ENCODE results near the gene NUDT4B. TPM values are rescaled to one million over a fixed set of nuclear protein-coding genes. Genes with fewer than 3 reads are reported as not detected.
"Not testable (repeated sequence)": the region's sequence is repeated elsewhere in the genome, so short reads cannot be mapped to it uniquely, and the experiment has no call there.

The NUDT4B gene
- total and polyA plus RNA-seq, 5 donors from 2014 or later: 2.5 to 9.1 (median 4.6) TPM; not detected in 1

GRCh38 chr1:148712353-148712752 lies 36.2 kb upstream of the NUDT4B start:
- not testable (repeated sequence) for H3K4me3 Mint-ChIP-seq
- ATAC-seq (ENCODE audit: low read depth in 2 of 2): peak in 1 of 2 donors; percentile 33

GRCh38 chr1:148715518-148715917 lies 33.1 kb upstream of the NUDT4B start:
- H3K27ac ChIP-seq (ENCODE audit: insufficient read depth, low read length, poor library complexity, severe bottlenecking); H3K4me3 Mint-ChIP-seq; DNase-seq; ATAC-seq (ENCODE audit: low read depth in 2 of 2); H3K27me3 ChIP-seq (ENCODE audit: control insufficient read depth, insufficient read depth, low read length); H3K36me3 Mint-ChIP-seq; H3K9me3 ChIP-seq (ENCODE audit: control insufficient read depth in 2 of 2, low read length in 2 of 2); H3K9me3 Mint-ChIP-seq; H3K4me1 ChIP-seq (ENCODE audit: control insufficient read depth, insufficient read depth, low read length, poor library complexity, severe bottlenecking); H3K27ac Mint-ChIP-seq; H3K27me3 Mint-ChIP-seq; H3K4me1 Mint-ChIP-seq; H3K36me3 ChIP-seq (ENCODE audit: control insufficient read depth, insufficient read depth, low read length); H3K4me3 ChIP-seq (ENCODE audit: low read depth, low read length): not testable (repeated sequence)

More at GRCh38 chr1:148712353-148712752, 36.2 kb upstream of the NUDT4B start:
- not testable (repeated sequence) for H3K4me1 ChIP-seq (ENCODE audit: control insufficient read depth, insufficient read depth, low read length, poor library complexity, severe bottlenecking); H3K4me3 ChIP-seq (ENCODE audit: low read depth, low read length); H3K36me3 Mint-ChIP-seq; H3K27ac Mint-ChIP-seq; H3K9me3 ChIP-seq (ENCODE audit: control insufficient read depth in 2 of 2, low read length in 2 of 2); H3K4me1 Mint-ChIP-seq; H3K27me3 Mint-ChIP-seq; H3K36me3 ChIP-seq (ENCODE audit: control insufficient read depth, insufficient read depth, low read length); H3K27ac ChIP-seq (ENCODE audit: insufficient read depth, low read length, poor library complexity, severe bottlenecking); H3K27me3 ChIP-seq (ENCODE audit: control insufficient read depth, insufficient read depth, low read length); DNase-seq; H3K9me3 Mint-ChIP-seq

- not testable (repeated sequence) for DNase-seq; H3K27ac ChIP-seq (ENCODE audit: insufficient read depth, low read length, poor library complexity, severe bottlenecking); H3K9me3 Mint-ChIP-seq; H3K36me3 ChIP-seq (ENCODE audit: control insufficient read depth, insufficient read depth, low read length); H3K4me3 Mint-ChIP-seq; H3K4me3 ChIP-seq (ENCODE audit: low read depth, low read length); H3K4me1 Mint-ChIP-seq; H3K27ac Mint-ChIP-seq; H3K27me3 Mint-ChIP-seq; H3K36me3 Mint-ChIP-seq; H3K4me1 ChIP-seq (ENCODE audit: control insufficient read depth, insufficient read depth, low read length, poor library complexity, severe bottlenecking); H3K9me3 ChIP-seq (ENCODE audit: control insufficient read depth in 2 of 2, low read length in 2 of 2); H3K27me3 ChIP-seq (ENCODE audit: control insufficient read depth, insufficient read depth, low read length)
- ATAC-seq (ENCODE audit: low read depth in 2 of 2): peak; percentile 26 to 54
These were observed 31.5 kb upstream of the NUDT4B start for GRCh38 chr1:148716966-148717520.

GRCh38 chr1:148720918-148721317 lies 27.7 kb upstream of the NUDT4B start:
- H3K27ac ChIP-seq (ENCODE audit: insufficient read depth, low read length, poor library complexity, severe bottlenecking); H3K4me3 ChIP-seq (ENCODE audit: low read depth, low read length); H3K4me1 ChIP-seq (ENCODE audit: control insufficient read depth, insufficient read depth, low read length, poor library complexity, severe bottlenecking); DNase-seq; H3K36me3 ChIP-seq (ENCODE audit: control insufficient read depth, insufficient read depth, low read length); H3K27me3 Mint-ChIP-seq; H3K9me3 ChIP-seq (ENCODE audit: control insufficient read depth in 2 of 2, low read length in 2 of 2); H3K4me1 Mint-ChIP-seq; ATAC-seq (ENCODE audit: low read depth in 2 of 2); H3K27me3 ChIP-seq (ENCODE audit: control insufficient read depth, insufficient read depth, low read length); H3K36me3 Mint-ChIP-seq; H3K9me3 Mint-ChIP-seq; H3K27ac Mint-ChIP-seq; H3K4me3 Mint-ChIP-seq: not testable (repeated sequence)

GRCh38 chr1:148722758-148723157 lies 25.8 kb upstream of the NUDT4B start:
- not testable (repeated sequence) for H3K4me3 Mint-ChIP-seq; H3K27ac ChIP-seq (ENCODE audit: insufficient read depth, low read length, poor library complexity, severe bottlenecking); H3K36me3 Mint-ChIP-seq; DNase-seq; H3K27me3 ChIP-seq (ENCODE audit: control insufficient read depth, insufficient read depth, low read length); H3K27ac Mint-ChIP-seq; H3K4me1 ChIP-seq (ENCODE audit: control insufficient read depth, insufficient read depth, low read length, poor library complexity, severe bottlenecking); H3K36me3 ChIP-seq (ENCODE audit: control insufficient read depth, insufficient read depth, low read length); H3K9me3 Mint-ChIP-seq; H3K27me3 Mint-ChIP-seq; H3K9me3 ChIP-seq (ENCODE audit: control insufficient read depth in 2 of 2, low read length in 2 of 2); H3K4me3 ChIP-seq (ENCODE audit: low read depth, low read length); H3K4me1 Mint-ChIP-seq
- peak; percentile 37 to 50 for ATAC-seq (ENCODE audit: low read depth in 2 of 2)

DNA sequence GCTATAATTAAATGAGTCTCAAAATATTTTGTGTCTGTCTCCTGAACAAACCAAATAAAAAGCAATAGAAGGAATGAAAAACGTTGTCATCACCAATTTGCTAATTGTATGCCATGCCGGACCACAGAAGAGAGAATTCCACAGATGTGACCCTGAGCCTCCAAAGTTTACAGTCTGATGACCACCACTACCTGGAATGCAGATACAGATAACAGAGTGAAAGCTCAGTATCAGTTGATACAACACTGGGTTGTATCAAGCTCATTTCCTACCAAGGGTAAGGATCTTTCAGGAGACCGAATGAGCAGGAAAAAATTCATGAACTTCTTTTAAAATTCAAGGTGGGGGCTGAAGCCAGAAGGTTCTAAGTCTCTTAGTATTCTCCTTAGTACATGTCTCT lies 25.1 kb upstream of the NUDT4B start:
- not testable (repeated sequence) for H3K9me3 ChIP-seq (ENCODE audit: control insufficient read depth in 2 of 2, low read length in 2 of 2); ATAC-seq (ENCODE audit: low read depth in 2 of 2); H3K27me3 Mint-ChIP-seq; H3K36me3 ChIP-seq (ENCODE audit: control insufficient read depth, insufficient read depth, low read length); DNase-seq; H3K27ac Mint-ChIP-seq; H3K27me3 ChIP-seq (ENCODE audit: control insufficient read depth, insufficient read depth, low read length); H3K4me3 ChIP-seq (ENCODE audit: low read depth, low read length); H3K36me3 Mint-ChIP-seq; H3K9me3 Mint-ChIP-seq; H3K4me1 ChIP-seq (ENCODE audit: control insufficient read depth, insufficient read depth, low read length, poor library complexity, severe bottlenecking); H3K4me1 Mint-ChIP-seq; H3K4me3 Mint-ChIP-seq; H3K27ac ChIP-seq (ENCODE audit: insufficient read depth, low read length, poor library complexity, severe bottlenecking)

- H3K36me3 ChIP-seq (ENCODE audit: control insufficient read depth, insufficient read depth, low read length): not testable (repeated sequence)
These were observed 23.7 kb upstream of the NUDT4B start for GRCh38 chr1:148724872-148725271.

GRCh38 chr1:148727862-148728261 lies 20.7 kb upstream of the NUDT4B start:
- not testable (repeated sequence) for H3K4me1 ChIP-seq (ENCODE audit: control insufficient read depth, insufficient read depth, low read length, poor library complexity, severe bottlenecking); H3K9me3 Mint-ChIP-seq; H3K4me3 ChIP-seq (ENCODE audit: low read depth, low read length); H3K27ac Mint-ChIP-seq; H3K4me3 Mint-ChIP-seq; ATAC-seq (ENCODE audit: low read depth in 2 of 2); H3K9me3 ChIP-seq (ENCODE audit: control insufficient read depth in 2 of 2, low read length in 2 of 2); DNase-seq; H3K27ac ChIP-seq (ENCODE audit: insufficient read depth, low read length, poor library complexity, severe bottlenecking); H3K36me3 ChIP-seq (ENCODE audit: control insufficient read depth, insufficient read depth, low read length); H3K27me3 Mint-ChIP-seq; H3K36me3 Mint-ChIP-seq; H3K4me1 Mint-ChIP-seq; H3K27me3 ChIP-seq (ENCODE audit: control insufficient read depth, insufficient read depth, low read length)

More at GRCh38 chr1:148724872-148725271, 23.7 kb upstream of the NUDT4B start:
- H3K27me3 ChIP-seq (ENCODE audit: control insufficient read depth, insufficient read depth, low read length); H3K9me3 Mint-ChIP-seq; H3K36me3 Mint-ChIP-seq; H3K27me3 Mint-ChIP-seq; H3K9me3 ChIP-seq (ENCODE audit: control insufficient read depth in 2 of 2, low read length in 2 of 2); DNase-seq; H3K4me3 ChIP-seq (ENCODE audit: low read depth, low read length); H3K4me3 Mint-ChIP-seq; ATAC-seq (ENCODE audit: low read depth in 2 of 2); H3K27ac Mint-ChIP-seq; H3K27ac ChIP-seq (ENCODE audit: insufficient read depth, low read length, poor library complexity, severe bottlenecking); H3K4me1 Mint-ChIP-seq; H3K4me1 ChIP-seq (ENCODE audit: control insufficient read depth, insufficient read depth, low read length, poor library complexity, severe bottlenecking): not testable (repeated sequence)

Measured in CD4-positive, CD25-positive, alpha-beta regulatory T cell (primary cell).